C4-2B (cell line): ENCODE results near the gene NFE2L2.

Experiments
- ZFX ChIP-seq: fragments of 450-650 bp; IDR thresholded peaks from 2 replicates; pipeline ENCODE4 v1.6.1; 2017
- TF ChIP-seq, protein P1 (sequence below): fragments of 450-650 bp; conservative IDR thresholded peaks from 2 replicates; pipeline ENCODE4 v1.5.1; 2017; ENCODE audit warnings: mild to moderate bottlenecking

DNA sequence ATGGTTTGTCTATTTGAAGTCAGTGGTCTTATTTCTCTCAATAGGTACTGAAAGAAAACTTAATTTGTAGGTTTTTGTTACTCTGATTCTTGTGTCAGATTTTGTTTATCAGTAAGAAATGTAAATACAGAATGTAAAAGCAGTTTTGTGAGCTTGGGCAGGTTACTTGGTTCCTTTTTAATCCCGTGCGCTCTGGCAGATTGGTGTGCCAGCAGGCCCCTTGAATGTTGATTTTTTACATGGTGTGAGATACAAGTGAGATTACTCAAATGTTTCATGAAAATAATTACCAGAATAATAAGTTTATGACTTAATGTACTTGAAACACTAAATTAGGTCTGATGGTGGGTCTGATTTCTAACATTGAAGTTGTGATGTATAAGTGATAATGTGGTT lies 38.6 kb downstream of the NFE2L2 start:
- TF ChIP-seq, protein P1, sequence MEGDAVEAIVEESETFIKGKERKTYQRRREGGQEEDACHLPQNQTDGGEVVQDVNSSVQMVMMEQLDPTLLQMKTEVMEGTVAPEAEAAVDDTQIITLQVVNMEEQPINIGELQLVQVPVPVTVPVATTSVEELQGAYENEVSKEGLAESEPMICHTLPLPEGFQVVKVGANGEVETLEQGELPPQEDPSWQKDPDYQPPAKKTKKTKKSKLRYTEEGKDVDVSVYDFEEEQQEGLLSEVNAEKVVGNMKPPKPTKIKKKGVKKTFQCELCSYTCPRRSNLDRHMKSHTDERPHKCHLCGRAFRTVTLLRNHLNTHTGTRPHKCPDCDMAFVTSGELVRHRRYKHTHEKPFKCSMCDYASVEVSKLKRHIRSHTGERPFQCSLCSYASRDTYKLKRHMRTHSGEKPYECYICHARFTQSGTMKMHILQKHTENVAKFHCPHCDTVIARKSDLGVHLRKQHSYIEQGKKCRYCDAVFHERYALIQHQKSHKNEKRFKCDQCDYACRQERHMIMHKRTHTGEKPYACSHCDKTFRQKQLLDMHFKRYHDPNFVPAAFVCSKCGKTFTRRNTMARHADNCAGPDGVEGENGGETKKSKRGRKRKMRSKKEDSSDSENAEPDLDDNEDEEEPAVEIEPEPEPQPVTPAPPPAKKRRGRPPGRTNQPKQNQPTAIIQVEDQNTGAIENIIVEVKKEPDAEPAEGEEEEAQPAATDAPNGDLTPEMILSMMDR: no peak
- TF ChIP-seq ZFX: no peak
